HG02852 (cell line): Measurements from ENCODE around the gene SMS.

Experiments
- ATAC-seq: cut with Tn5 transposase; IDR thresholded peaks from one replicate; pipeline ENCODE4 v1.9.1; 2021; ENCODE audit warnings: mild to moderate bottlenecking, moderate library complexity; ENCODE audit not compliant: unreplicated experiment

Gene SMS

GRCh38 chrX:21975242-21975641 is 34.7 kb downstream of the SMS start:
- no peak for ATAC-seq

- no peak for ATAC-seq
Measured at GRCh38 chrX:21975812-21976211, 35.3 kb downstream of the SMS start.

- ATAC-seq, result no peak
Measured at GRCh38 chrX:21978346-21978745, 37.8 kb downstream of the SMS start.

- no peak for ATAC-seq
Measured at GRCh38 chrX:21982311-21982710, 41.8 kb downstream of the SMS start.

GRCh38 chrX:21985332-21985777 is 44.8 kb downstream of the SMS start:
- peak; percentile 90 for ATAC-seq

- no peak for ATAC-seq
Measured at GRCh38 chrX:21986596-21986995, 46.1 kb downstream of the SMS start.

- ATAC-seq, result peak; percentile 24
Measured at GRCh38 chrX:21989384-21989783, 48.9 kb downstream of the SMS start.

- no peak for ATAC-seq
Measured at GRCh38 chrX:21990832-21991231, 50.3 kb downstream of the SMS start.

- no peak for ATAC-seq
Measured at GRCh38 chrX:21991504-21991903, 51.0 kb downstream of the SMS start.

- ATAC-seq, result peak; percentile 87
Measured at GRCh38 chrX:21993265-21993664, 52.8 kb downstream of the SMS start.

GRCh38 chrX:21996872-21997455 is 56.5 kb downstream of the SMS start:
- ATAC-seq, result no peak

- ATAC-seq, result no peak
Measured at GRCh38 chrX:21998037-21998436, 57.5 kb downstream of the SMS start.

GRCh38 chrX:22004866-22005265 is 64.4 kb downstream of the SMS start:
- no peak for ATAC-seq

GRCh38 chrX:22012051-22012450 is 71.5 kb downstream of the SMS start:
- ATAC-seq, result no peak

- no peak for ATAC-seq
Measured at GRCh38 chrX:22012931-22013330, 72.4 kb downstream of the SMS start.

GRCh38 chrX:22015139-22015750 is 74.7 kb downstream of the SMS start:
- no peak for ATAC-seq

- no peak for ATAC-seq
Measured at GRCh38 chrX:22021751-22022324, 81.3 kb downstream of the SMS start.

- no peak for ATAC-seq
Measured at GRCh38 chrX:22024577-22024976, 84.1 kb downstream of the SMS start.

GRCh38 chrX:22025751-22026150 is 85.2 kb downstream of the SMS start:
- ATAC-seq, result no peak

- ATAC-seq, result no peak
Measured at GRCh38 chrX:22026731-22027130, 86.2 kb downstream of the SMS start.

- ATAC-seq, result no peak
Measured at GRCh38 chrX:22032084-22032483, 91.6 kb downstream of the SMS start, which contains the start of gene PHEX. TSS of gene PHEX (plus strand) at chrX:22032325. CDS start at chrX:22033006, 681 bp downstream.

- no peak for ATAC-seq
Measured at GRCh38 chrX:22032506-22032905, 92.0 kb downstream of the SMS start.
